Measurements from ENCODE around the gene COX19.

Gene COX19, protein sequence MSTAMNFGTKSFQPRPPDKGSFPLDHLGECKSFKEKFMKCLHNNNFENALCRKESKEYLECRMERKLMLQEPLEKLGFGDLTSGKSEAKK

DNA sequence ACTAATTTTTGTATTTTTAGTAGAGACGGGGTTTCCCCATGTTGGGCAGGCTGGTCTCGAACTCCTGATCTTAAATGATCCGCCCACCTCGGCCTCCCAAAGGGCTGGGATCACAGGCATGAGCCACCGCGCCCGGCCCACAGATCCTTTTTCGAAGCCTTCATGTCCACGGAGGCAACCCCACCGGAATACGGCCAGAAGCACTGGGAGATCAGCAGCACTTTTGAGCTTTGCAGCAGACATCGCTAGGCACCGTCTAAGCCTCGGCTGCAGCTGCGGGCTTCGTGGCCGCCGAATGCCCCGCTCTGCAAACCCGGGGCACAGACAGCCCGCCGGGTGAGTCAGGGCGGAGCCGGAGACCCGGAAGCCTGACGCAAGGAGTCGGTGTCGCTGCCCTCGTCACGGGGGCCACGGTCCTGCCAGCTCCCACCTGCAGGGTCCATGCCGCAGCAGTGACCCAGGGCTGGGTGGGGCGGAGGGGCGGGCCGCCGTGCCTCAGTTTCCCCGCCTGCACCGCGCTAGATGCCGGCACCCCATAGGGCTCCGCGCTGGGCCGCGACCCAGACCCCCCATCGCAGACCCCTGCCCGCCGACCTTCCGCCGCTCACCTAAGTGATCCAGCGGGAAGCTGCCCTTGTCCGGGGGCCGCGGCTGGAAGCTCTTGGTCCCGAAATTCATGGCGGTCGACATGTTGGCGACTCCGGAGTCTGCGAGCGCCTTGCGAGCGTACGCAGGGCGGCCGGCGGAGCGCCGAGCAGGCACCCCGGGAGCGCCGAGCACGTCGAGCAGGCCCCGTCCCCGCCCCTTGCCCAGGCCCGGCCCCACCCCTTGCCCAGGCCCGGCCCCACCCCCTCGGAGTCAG, at the start of gene COX19:
TSS of gene COX19 (minus strand) at position 730 of the 862 bp plus-strand sequence. CDS start at position 690, 40 bp downstream.
- DNase-seq: peak; percentile 86

DNA sequence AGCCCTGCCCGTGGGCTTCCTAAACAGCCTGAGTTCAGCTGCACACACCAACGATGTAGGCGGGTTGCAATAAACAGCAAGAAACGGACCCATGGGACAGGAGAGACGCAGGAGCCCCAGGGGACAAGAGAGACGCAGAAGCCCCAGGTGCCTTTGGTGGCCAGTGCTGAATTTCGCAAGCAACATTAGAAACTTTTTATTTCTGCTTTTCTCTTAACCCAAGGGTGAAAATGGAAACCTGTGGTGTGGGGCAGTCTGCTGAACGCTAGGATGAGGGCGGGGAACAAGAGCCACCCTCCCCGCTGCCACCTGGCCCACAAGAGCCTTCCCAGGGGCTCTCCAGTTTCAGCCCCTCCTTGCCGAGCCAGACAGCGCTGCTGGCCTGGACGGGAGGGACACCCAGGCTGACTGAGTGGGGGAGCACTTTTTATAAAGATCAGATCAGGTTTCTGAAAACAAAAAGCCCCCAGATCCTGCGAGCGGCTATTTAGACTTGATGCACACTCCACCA, 49.0 kb upstream of the COX19 start:
- no peak for DNase-seq

DNA sequence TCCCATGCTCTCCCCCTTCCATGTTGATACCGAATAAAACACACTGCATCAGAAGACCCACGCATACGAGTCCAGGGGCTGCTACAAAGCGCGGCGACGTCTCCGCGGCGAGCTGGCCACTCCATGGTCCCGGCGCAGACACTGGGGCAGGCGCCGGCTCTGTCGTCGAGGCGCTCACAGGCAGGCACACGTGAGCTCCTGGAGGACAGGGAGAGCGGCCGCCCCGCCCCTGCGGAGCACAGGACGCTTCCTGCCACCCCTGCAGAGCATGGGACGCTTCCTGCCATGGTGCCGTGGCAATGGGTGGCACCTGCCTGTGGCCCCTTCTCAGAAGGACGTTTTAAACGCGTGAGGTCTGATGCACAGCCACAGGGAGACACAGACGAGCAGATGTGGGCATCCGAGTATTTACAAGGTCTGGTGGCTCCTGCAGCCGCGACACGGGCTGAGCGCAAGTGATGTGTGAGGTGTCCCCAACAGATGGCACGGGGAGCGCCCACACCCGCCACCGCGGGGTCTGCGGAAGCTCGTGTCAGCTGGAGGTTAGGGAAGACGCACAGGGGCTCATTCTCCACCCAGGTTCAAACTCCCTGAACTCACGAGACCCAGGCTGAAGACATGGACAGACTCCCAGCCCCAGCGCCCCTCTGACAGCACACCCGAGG, 47.6 kb upstream of the COX19 start:
- no peak for DNase-seq

DNA sequence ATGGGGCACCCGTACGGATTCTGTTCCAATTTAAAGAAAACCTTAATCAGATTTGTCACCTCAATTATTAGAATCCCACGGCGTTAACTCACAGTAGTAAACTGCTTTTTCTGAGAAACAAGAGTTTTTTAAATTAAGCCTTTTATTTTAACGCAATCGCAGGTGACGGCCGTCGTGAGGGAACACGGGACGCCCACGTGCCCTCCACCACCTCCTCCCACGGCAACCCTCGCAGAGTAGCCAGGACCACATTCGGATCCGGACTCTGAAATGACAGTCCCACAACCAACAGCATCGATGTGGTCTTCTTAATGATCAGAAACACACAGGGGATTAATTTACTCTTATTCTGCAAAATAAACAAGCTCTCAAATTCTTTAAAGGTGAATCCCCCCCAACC, 47.0 kb upstream of the COX19 start:
- DNase-seq: no peak

DNA sequence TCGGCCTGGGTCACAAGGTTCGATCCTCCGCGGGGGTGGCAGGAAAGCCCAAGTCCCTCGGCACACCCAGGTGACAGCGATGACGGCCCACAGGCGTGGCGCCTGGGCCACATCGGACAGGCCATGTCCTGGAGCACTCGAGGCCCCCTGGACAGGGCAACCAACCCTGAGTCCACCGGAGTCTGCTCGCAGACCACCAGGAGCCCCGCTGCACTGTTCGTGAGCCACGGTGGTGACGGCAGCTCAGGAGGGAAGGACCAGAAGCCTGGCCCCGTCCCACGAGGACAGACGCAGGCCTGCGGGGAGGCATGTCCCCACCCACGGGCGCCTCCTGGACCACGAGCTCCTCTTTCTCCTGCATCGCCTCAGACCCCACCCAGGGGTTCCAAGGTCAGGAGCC, 46.6 kb upstream of the COX19 start:
- no peak for DNase-seq

DNA sequence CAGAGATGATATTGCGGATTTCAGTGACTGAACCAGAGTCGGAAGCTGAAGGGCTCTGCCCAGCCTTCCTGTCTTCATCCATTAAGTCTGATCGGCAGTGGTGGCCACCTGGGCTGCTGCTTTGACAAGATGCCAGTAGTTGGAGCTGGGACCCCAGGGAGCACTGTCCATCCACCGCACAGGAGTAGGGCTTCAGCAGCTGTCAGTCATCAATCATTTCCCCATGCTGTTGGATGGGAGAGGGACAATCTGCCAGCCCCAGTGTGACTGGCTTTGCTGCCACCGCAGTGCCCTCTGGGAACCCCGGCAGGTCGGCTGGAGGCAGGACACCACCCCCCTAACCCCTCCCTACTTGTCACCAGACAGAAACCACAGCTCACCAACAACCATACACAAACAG, 46.0 kb upstream of the COX19 start:
- DNase-seq: no peak

DNA sequence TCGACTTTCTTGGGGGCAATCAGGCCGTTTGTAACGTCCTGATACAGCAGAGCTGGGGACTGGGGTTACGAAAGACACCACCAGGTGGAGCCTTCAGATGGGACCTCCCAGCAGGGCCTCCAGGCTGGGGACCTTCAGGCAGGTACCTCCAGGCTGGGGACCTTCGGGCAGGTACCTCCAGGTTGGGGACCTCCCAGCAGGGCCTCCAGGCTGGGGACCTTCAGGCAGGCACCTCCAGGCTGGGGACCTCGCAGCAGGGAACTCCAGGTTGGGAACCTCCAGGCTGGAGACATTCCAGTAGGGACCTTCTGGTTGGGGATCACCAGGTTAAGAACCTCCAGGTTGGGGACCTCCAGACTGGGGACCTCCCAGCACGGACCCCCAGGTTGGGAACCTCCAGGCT, 45.5 kb upstream of the COX19 start:
- DNase-seq: no peak

DNA sequence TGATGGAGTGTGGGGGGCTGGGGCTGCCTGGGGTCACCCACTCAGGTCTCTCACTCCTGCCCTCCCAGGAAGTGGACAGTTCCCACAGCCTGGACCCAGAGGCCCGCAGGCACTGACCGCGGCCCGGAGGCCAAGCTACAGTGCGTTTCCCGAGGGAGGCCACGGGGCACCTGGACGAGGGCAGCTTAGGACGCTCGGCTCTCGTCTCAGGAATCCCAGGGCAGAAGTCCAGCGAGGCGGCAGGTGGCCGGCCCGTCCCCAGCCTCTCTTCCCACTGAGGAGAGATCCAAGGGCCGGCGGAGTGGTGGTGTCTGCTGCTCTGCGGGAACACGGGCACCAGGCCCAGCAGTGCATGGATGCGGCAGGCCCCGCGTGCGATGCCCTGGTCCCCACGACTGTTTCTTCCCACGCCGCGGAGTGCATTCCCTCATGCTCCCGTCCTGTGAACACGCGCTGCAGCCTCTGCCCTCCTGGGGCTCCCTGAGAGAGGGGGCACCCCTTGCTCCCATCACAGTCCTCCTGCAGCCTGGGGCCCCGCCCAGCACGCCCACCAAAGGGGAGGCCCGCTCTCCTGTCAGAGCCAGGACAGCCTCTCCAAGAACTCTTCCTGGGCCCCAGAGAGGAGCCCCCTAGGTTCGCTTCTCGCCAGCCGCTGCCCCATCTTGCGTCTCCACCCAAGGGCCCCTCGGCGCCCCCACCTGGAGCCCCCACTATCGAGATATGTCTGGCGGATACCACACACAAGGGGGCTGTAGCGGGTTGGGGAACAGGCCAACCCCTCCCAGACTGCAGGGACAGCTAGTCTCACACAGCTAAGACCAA, 44.7 kb upstream of the COX19 start:
- DNase-seq: no peak

DNA sequence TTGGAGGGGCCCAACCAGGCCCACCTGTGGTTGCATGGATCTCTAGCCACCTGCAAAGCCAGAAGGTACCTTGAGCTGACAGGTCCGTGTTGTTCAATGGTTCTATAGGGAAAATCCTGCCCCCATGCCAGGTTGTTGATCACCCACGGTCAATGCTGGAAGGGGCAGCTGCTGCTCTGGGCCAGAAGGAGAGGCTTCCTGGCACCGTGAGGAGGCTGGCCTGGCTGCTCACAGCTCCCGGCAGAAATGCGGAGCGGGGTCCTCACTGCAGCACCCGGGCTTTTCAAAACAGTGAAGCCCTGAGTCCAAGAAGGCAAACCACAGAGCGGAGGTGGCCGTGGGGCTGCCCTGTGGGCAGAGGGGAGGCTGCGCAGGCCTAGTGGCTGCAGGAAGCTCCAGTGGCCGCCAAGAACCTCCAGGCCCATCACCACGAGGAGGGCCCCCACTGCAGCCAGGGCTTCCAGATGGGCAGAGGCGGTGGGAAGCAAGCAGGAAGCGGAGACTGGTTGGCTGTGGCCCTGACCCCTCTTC, 44.0 kb upstream of the COX19 start:
- DNase-seq: no peak

DNA sequence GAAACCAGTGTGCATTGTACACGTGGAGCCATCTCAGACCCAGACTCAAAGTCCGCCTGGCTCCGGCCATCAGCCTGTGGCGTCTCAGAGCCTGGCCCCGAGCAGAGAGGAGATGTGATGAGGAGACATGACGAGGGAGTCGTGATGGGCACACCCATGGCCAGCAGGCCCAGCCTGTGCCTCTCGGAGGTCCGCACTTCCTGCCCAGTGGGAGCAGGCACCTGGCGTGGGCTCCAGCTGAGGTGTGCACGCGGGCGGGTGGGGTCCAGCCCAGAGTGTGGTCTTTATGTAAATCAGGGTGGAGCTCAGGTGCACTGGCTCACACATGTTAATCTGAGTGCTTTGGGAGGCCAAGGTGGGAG, 43.0 kb upstream of the COX19 start:
- no peak for DNase-seq

DNA sequence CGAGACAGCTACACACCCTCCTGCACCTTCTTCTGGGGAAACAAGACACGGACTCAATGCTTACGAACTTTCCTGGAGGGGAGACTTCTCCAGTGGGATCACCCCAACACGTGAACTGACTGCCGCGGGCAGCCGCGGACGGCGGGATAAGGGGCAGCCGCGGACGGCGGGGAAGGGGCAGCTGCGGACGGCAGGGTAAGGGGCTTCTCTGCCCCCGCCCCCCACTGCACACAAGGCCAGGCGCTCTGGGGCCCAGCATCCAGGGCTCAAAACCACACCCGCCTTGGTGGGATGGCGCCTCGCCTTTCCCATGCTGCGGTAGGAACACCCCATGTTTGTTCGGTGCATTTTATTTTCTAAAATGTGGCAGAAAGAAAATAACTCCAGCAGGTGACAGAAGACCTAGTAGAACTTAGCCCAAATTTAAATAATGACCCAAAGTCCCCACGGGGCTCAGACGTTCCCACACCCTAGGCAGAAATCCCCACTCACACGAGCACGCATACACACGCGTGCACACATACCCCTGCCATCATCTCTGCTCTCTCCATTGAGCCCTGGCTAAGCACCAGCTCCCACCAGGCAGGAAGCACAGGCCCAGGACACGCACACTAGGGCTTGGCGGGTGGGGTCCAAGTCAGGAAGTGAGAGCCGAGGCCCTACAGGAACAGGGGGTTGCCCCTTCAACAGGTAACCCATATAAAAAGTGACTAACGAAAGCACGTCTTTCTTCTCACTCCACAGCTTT, 42.4 kb upstream of the COX19 start:
- DNase-seq: no peak

DNA sequence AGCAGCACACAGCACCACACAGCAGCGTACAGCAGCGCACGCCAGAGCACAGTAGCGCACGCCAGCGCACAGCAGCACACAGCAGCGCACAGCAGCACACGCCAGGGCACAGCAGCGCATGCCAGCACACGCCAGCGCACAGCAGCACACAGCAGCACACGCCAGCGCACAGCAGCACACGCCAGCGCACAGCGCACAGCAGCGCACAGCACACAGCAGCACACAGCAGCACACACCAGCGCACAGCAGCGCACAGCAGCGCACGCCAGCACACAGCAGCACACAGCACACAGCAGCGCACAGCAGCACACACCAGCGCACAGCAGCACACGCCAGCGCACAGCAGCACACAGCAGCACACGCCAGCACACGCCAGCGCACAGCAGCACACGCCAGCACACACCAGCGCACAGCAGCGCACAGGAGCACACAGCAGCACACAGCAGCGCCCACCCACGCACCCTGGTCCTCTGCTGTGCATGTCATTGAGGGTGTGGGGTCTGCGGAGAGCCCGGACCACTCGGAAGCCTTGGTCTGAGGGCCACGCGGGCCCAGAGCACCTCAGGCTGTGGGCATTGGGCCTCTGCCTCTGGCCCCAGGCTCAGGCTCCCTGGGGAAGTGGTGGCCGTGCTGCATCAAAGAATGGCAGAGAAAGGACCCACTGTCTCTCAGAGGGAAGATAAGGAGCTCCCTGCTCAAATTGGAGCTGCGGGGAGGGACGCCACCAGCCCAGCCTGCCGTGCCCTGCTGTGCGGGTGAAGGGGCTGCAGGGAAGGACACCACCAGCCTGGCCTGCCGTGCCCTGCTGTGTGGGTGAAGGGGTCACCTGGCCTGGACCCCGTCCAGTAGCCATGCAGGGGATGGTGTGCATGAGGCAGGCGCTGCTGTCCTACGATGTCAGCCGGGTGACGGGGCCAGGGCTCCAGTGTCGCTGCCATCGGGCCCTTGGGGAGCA, 41.5 kb upstream of the COX19 start:
- DNase-seq: no peak

DNA sequence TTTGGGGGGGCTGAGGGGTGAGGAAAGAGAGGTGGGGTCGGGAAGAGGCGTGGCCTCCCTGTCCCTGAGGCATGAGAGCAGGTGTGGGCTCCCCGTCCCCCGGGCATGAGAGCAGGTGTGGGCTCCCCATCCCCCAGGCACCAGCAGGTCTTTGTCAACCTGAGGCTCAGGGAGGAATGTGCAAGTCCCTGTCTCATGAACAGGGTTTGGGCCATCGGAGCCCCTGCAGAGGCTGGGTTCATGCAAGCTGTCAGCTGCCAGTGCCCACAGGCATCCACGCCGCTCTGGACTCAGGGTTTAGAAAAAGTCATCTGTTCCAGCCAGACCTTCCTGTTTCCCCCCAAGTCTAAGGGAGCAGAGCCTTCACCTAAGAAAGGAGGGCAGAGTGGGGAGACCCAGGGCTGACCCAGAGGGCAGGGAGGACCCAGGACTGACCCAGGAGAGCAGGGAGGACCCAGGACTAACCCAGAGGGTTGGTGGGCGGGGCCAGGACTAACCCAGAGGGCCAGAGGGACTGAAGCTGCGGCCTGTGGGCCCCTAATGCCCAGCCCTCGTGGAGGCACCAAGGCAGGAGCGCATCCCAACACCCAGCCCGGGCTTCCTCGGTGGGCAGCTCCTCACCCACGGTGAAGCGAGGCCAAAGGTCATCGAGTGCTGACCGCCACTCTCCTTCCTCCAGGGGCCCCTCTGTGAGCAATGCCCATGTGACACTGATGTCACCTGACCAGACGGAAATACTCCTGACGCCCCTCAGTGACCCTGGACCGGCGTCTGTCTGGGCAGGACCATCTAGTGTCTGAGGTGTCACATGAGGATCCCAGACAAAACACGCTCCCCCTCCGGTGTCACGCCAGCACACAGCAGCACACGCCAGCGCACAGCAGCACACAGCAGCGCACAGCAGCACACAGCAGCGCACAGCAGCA, 40.1 kb upstream of the COX19 start:
- DNase-seq: no peak

DNA sequence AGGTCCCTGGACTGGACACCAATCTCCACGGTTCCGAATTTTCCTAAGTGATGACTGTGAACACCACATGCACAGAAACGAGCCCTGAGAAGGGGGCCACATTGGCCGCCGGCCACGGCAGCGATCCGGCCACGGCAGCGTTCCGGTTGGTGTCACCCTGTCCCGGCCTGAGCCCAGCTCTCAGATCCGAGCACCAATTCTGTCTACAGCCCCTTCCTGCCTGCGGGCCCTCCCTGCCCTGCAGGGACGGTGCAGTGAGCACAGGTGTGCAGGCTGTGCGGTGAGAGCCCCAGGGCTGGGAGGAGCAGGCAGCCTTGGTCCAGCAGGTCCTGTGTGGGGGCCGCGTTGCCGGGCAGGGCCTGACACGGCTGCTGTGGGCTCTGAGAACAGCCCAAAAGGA, 39.3 kb upstream of the COX19 start:
- DNase-seq: no peak

DNA sequence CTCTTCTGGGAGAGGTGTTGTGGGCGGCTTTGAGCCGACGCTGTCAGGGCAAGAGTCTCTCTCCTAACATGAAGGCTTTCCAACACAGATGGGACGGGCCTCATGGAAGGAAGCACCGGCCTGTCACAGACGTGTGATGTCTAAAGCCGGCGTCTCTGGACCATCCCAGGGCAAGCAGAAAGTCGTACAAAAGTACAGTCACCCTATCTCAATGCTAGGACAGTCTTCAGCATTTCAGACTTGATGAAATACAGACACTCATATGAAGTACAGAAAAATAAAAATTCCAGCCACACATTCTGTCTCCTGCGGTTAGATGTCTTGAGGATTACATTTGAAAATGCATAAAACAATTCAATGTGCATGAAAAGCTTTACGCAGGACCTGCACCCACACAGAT, 38.2 kb upstream of the COX19 start:
- no peak for DNase-seq

DNA sequence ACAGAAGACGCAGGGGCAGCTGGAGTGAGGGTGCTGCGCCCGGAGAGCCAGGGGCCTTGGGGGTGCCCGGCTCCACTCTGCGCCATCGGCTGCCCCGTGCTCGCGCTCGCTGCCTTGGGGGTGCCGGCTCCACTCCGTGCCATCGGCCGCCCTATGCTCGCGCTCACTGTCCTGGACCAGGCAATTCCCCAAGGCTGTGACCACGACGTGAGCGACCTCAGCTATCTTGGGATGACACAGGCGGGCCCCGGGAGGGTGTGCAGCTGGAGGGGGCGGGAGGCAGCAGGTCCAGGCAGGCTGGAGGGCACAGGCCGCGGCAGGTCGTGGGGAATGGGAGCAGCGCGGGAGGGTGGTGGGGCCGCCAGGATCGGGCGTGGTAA, 37.4 kb upstream of the COX19 start:
- no peak for DNase-seq

DNA sequence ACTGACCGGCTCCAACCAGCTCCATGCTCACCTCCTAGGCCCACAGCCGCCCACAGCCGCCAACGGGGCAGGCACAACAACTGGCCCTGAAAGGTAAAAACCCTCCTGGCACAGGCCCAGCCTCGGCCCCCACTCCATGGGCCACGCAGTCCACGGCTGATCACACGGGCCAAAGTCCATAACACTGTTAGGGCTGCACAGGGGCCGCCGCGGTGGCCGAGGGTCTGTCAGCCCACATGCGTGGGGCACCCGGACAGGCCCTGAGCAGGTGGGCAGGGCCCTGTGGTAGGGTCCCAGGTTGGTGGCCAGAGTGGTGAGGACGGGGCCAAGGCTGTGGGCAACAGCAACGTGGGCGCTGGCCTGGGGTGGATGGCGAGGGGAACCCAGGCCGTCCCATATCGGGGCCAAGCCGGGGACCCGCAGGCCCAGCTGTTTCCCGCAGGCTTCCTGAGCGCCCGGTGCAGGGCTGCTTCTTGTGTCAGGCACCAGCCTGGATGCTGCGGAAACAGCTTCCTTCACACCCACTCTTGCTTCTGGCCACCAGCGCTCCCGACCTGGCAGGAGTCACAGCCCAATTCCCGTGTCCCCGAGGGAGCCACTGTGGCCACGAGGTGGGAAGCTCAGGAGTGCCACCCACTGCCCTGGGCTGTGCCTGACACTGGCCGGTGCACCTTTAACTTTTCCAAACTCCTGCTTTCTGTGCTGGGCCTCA, 36.8 kb upstream of the COX19 start:
- no peak for DNase-seq

DNA sequence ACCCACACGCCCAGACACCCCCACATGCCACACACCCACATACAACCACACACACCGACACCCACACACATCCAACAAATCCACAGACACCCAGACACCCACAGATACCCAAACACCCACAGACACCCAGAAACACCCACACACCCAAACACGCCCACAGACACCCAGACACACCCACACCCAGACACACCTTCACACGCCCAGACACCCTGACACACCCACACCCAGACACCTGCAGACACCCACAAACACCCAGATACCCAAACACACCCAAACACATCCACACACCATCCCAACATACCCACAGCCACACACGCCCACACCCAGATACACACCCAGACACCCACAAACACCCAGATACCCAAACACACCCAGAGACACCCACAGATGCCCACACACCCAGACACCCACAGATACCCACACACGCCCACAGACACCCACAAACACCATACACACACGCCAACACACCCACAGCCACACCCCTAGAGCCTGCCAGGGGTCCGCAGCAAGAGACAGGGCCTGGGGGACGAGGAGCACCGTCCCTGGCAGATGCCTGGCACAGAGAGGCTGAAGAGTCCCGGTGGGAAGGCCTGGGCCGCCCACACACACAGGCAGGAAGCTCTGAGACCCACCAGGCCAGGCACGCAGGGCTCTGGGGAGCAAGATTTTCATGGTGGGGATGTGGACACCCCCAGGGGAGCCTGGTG, 36.1 kb upstream of the COX19 start:
- DNase-seq: no peak

DNA sequence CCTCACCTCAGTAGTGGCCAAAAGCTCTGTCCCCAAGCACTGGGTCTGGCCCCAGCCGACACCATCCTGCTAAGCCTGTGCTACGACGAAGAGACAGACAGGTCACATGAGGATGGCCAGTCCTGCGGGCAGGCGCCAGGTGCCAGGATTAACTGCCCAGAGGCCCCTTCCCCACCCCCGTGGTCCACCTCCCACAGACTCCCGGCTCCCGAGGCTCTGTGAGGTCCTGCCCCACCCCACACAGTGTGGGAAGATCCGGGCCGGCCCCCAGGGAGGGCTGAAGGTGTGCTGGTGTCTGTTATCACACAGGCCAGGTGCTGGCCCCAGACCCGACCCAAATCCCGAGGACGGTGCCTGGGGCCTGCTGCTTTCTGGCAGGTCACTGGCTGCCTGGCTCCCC, 34.9 kb upstream of the COX19 start:
- DNase-seq: no peak

Data from NCI-H226 (cell line).